Muscle of arm (tissue), 12 donors: ENCODE results near the gene CLMN. TPM values are rescaled to one million over a fixed set of nuclear protein-coding genes. Genes with fewer than 3 reads are reported as not detected.
"Not testable (repeated sequence)": the region's sequence is repeated elsewhere in the genome, so short reads cannot be mapped to it uniquely, and the experiment has no call there.

Experiments
- DNase-seq: peaks from one replicate; pipeline ENCODE4 v3.0.0-alpha.2; 2013
- polyA plus RNA-seq, 12 donors: library from polyadenylated mRNA; unstranded; fragments of 120-200 nt; gene quantifications; one replicate each; pipeline ENCODE4 v1.2.1, GENCODE V29; 2013; ENCODE audit not compliant: insufficient read length in 12 of 12

CLMN gene
- polyA plus RNA-seq, 12 donors, result 2.5 to 21.6 (median 3.5) TPM; not detected in 1

- no peak for DNase-seq
These were observed 101.1 kb downstream of the CLMN start for GRCh38 chr14:95218472-95219193.

GRCh38 chr14:95218006-95218405 is 101.7 kb downstream of the CLMN start:
- DNase-seq, result no peak

- DNase-seq, result no peak
These were observed 102.3 kb downstream of the CLMN start for GRCh38 chr14:95217391-95217900.

- DNase-seq, result no peak
These were observed 103.7 kb downstream of the CLMN start for GRCh38 chr14:95216008-95216407.

GRCh38 chr14:95215094-95215725 is 104.5 kb downstream of the CLMN start:
- no peak for DNase-seq

- DNase-seq, result no peak
These were observed 105.9 kb downstream of the CLMN start for GRCh38 chr14:95213774-95214173.

- DNase-seq, result no peak
These were observed 107.8 kb downstream of the CLMN start for GRCh38 chr14:95211721-95212504.

GRCh38 chr14:95210699-95211098 is 109.0 kb downstream of the CLMN start:
- DNase-seq, result no peak

GRCh38 chr14:95208598-95208997 is 111.1 kb downstream of the CLMN start:
- DNase-seq, result no peak

GRCh38 chr14:95207475-95208233 is 112.1 kb downstream of the CLMN start:
- DNase-seq, result no peak

GRCh38 chr14:95206534-95206933 is 113.2 kb downstream of the CLMN start:
- no peak for DNase-seq

GRCh38 chr14:95204705-95205104 is 115.0 kb downstream of the CLMN start:
- no peak for DNase-seq

GRCh38 chr14:95201745-95202144 is 118.0 kb downstream of the CLMN start:
- DNase-seq, result not testable (repeated sequence)

- DNase-seq, result no peak
These were observed 119.3 kb downstream of the CLMN start for GRCh38 chr14:95200404-95200803.

- no peak for DNase-seq
These were observed 120.3 kb downstream of the CLMN start for GRCh38 chr14:95199298-95199983.

GRCh38 chr14:95198320-95198719 is 121.4 kb downstream of the CLMN start:
- DNase-seq, result no peak

- DNase-seq, result no peak
These were observed 122.2 kb downstream of the CLMN start for GRCh38 chr14:95197551-95197950.

- DNase-seq, result no peak
These were observed 122.7 kb downstream of the CLMN start for GRCh38 chr14:95196826-95197545.

- no peak for DNase-seq
These were observed 123.4 kb downstream of the CLMN start for GRCh38 chr14:95196268-95196667.

- no peak for DNase-seq
These were observed 124.7 kb downstream of the CLMN start for GRCh38 chr14:95195031-95195430.
